Osteocyte (in vitro differentiated cells): ENCODE measurements around the gene GNAZ. TPM values are rescaled to one million over a fixed set of nuclear protein-coding genes. Genes with fewer than 3 reads are reported as not detected.

Experiments used
- DNase-seq: peaks from one replicate; pipeline ENCODE4 v3.0.0; 2021; ENCODE audit warnings: mixed read lengths; ENCODE audit not compliant: unreplicated experiment; ENCODE audit errors: extremely low spot score
- H3K27ac Mint-ChIP-seq: one replicate; pipeline ENCODE4 v1.8.0; 2021; ENCODE audit warnings: mild to moderate bottlenecking, mixed read lengths; ENCODE audit not compliant: unreplicated experiment
- H3K27me3 Mint-ChIP-seq: one replicate; pipeline ENCODE4 v1.8.0; 2021; ENCODE audit warnings: mixed read lengths; ENCODE audit not compliant: unreplicated experiment
- H3K36me3 Mint-ChIP-seq: one replicate; pipeline ENCODE4 v1.8.0; 2021; ENCODE audit warnings: mixed read lengths; ENCODE audit not compliant: unreplicated experiment
- H3K4me1 Mint-ChIP-seq: one replicate; pipeline ENCODE4 v1.8.0; 2021; ENCODE audit warnings: mixed read lengths; ENCODE audit not compliant: unreplicated experiment
- H3K4me3 Mint-ChIP-seq: one replicate; pipeline ENCODE4 v1.8.0; 2021; ENCODE audit warnings: mild to moderate bottlenecking, moderate library complexity, mixed read lengths; ENCODE audit not compliant: unreplicated experiment
- H3K9me3 Mint-ChIP-seq: one replicate; pipeline ENCODE4 v1.8.0; 2021; ENCODE audit warnings: mixed read lengths; ENCODE audit not compliant: unreplicated experiment
- CTCF ChIP-seq: fragments of 200-600 bp; sonication (generic); IDR thresholded peaks from 2 replicates; pipeline ENCODE4 v1.5.0; 2021; ENCODE audit warnings: antibody characterized with exemption, mild to moderate bottlenecking, moderate library complexity
- total RNA-seq: library from RNA; stranded (reverse); gene quantifications from 2 replicates; pipeline ENCODE4 v1.2.1, GENCODE V29; 2021

Gene GNAZ
- total RNA-seq, 1 donor from 2014 or later, result 2.9 TPM

DNA sequence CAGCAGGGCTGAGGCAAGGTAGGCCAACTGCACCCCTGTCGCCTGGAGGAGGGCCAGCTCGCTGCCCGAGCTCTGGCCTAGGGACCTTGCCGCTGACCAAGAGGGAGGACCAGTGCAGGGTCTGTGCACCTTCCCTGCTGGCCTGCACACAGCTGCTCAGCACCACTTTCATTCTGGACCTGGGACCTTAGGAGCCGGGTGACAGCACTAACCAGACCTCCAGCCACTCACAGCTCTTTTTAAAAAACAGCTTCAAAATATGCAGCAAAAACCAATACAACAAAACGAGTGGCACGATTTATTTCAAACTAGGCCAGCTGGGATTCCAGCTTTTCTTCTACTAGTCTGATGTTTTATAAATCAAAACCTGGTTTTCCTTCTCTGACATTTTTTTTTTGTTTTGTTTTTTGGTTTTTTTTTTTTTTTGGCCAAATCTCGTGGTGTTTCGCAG lies 53.5 kb downstream of the GNAZ start:
- TF ChIP-seq CTCF, result no peak
- Mint-ChIP-seq H3K9me3 (no peaks in the 10 kb centered on the region), H3K27me3 (peaks cover 2% of the 10 kb centered on the region), H3K27ac (no peak overlapping the region), H3K4me1 (peaks cover 2% of the 10 kb centered on the region), H3K4me3 (no peak overlapping the region), H3K36me3 (no peaks in the 10 kb centered on the region)
- DNase-seq, result no peak

- H3K36me3 Mint-ChIP-seq, result no peaks in the 10 kb centered on the region
- no peaks in the 10 kb centered on the region for H3K9me3 Mint-ChIP-seq
- peaks cover 3% of the 10 kb centered on the region for H3K27me3 Mint-ChIP-seq
- no peak for DNase-seq
- no peak for TF ChIP-seq CTCF
- H3K27ac Mint-ChIP-seq, result no peak overlapping the region
- H3K4me1 Mint-ChIP-seq, result peaks cover 2% of the 10 kb centered on the region
- no peak overlapping the region for H3K4me3 Mint-ChIP-seq
Observed at GRCh38 chr22:23124611-23125511, 54.5 kb downstream of the GNAZ start.

- Mint-ChIP-seq H3K9me3 (no peaks in the 10 kb centered on the region), H3K4me1 (peaks cover 2% of the 10 kb centered on the region), H3K36me3 (no peaks in the 10 kb centered on the region), H3K4me3 (no peak overlapping the region), H3K27ac (no peak overlapping the region), H3K27me3 (peaks cover 8% of the 10 kb centered on the region)
- no peak for DNase-seq
- no peak for TF ChIP-seq CTCF
Observed at GRCh38 chr22:23125512-23126103, 55.3 kb downstream of the GNAZ start.

DNA sequence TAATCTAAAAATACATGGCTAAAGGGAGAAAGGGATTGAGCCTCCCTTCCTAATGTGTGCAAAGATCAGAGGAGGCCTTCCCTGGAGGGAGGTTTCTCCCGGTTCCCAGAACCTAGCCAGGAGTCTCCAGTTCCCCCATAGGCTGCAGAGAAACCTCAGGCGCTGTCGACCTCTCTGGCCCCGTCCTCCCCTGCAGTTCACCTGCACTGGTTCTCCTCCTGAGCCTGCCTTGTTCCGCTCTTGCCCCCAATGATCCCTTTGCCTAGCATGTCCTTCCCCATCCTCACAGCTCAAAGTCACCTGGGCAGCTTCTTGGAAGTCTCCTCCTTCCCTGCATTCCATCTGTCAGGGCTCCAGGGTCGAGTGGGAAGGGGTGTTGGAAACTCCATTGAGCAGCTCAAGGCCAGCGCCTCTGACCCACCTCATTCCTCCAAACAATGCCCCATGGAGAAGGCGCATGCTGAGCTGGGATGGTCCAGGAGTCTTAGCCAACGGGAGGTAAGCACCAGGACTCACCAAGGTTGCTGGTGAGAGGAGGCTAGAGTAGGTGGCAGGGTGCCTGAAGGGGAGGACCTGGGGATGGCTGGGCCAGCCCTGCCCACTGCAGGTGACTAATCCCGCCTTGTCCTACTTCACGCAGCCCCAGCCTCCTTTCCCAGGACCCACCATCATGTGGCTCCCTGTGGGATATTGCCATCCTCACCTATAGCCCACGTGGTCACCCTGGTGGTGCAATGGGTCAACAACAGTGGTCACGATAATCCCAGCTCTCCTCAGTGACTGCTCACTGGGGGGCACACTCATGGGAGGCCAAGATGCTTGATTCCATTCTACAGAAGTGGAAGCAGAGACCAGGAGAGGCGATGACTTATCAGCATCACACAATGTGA lies 56.1 kb downstream of the GNAZ start:
- no peak for DNase-seq

More for the DNA sequence above, 56.1 kb downstream of the GNAZ start:
- no peak overlapping the region for H3K27ac Mint-ChIP-seq
- peaks cover 10% of the 10 kb centered on the region for H3K27me3 Mint-ChIP-seq
- H3K36me3 Mint-ChIP-seq, result no peaks in the 10 kb centered on the region
- TF ChIP-seq CTCF, result no peak
- H3K4me3 Mint-ChIP-seq, result no peak overlapping the region
- H3K4me1 Mint-ChIP-seq, result peaks cover 2% of the 10 kb centered on the region
- no peaks in the 10 kb centered on the region for H3K9me3 Mint-ChIP-seq
